Measurements from ENCODE around the gene CFAP20DC. TPM values are rescaled to one million over a fixed set of nuclear protein-coding genes. Genes with fewer than 3 reads are reported as not detected.

CFAP20DC gene
- total and polyA plus RNA-seq, 12 donors = 0.35 to 6.0 (median 2.0) TPM

DNA sequence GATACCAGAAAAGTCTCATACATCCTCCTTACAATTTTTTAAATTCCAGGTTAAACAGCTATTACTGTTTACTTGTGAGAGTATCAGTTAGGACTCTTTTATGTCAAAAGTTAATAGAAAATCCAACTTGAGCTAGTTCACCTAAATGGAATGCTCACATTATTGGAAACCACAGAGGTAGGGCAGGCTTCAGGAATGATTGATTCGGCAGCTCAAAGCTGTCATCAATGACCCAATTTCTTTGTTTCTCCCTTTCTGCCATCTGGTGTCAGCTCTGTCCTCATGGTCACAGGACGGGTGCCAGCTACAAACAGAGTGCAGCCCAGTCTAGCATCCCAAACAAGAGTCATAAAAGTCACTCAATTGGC is 32.2 kb downstream of the CFAP20DC start:
- DNase-seq = no peak
- WGBS, 4 donors = 65 to 83% (median 68%) methylated on average over 2 of the region's 2 CpGs
- H3K4me1 ChIP-seq (replicated peaks in 1 of 2) = no peaks in the 10 kb centered on the region

DNA sequence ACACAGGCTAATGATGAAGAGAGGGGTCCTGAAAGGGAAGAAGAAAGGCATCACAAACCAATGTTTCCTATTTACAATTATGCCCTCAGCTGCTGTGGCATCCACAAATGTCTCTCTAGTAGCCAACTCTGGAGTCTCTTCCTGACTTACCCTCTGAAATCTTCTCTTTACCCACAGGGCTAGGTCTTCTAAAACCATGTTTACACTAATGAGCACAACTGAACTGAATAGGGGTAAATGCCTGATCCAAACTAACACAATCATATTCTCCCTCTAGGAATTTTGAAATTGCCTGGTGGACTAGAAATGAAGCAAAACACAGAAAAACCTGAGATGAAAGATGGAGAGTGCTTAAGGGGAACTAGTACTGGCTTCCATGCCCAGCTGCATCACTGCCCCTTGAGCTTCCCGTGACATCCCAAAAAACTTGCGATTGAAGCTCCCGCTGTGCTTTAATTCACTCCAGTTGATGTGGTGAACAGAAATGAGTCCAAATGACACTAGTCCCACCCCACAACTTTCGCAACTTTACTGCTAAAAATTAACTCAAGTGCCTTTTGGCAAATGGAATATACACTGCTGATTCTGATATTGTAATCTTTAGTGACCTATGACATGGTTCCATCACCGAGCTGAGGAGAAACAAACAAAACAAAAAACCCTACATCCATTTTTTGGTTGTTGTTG is 32.8 kb downstream of the CFAP20DC start:
- no peak for DNase-seq
- 92 to 95% (median 93%) methylated on average over 5 of the region's 5 CpGs for WGBS, 4 donors
- TF ChIP-seq, protein P1, sequence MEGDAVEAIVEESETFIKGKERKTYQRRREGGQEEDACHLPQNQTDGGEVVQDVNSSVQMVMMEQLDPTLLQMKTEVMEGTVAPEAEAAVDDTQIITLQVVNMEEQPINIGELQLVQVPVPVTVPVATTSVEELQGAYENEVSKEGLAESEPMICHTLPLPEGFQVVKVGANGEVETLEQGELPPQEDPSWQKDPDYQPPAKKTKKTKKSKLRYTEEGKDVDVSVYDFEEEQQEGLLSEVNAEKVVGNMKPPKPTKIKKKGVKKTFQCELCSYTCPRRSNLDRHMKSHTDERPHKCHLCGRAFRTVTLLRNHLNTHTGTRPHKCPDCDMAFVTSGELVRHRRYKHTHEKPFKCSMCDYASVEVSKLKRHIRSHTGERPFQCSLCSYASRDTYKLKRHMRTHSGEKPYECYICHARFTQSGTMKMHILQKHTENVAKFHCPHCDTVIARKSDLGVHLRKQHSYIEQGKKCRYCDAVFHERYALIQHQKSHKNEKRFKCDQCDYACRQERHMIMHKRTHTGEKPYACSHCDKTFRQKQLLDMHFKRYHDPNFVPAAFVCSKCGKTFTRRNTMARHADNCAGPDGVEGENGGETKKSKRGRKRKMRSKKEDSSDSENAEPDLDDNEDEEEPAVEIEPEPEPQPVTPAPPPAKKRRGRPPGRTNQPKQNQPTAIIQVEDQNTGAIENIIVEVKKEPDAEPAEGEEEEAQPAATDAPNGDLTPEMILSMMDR (IDR thresholded peaks at IDR 0.05) = no peak
- no peak for TF ChIP-seq POLR2A (IDR thresholded peaks at IDR 0.05)
- Histone ChIP-seq H3K27me3 (no peaks in the 10 kb centered on the region), H3K9me3 (replicated peaks in 1 of 3) (no peaks in the 10 kb centered on the region), H3K4me3 (no peak overlapping the region), H3K27ac (no peak overlapping the region), H3K36me3 (replicated peaks in 1 of 2) (no peaks in the 10 kb centered on the region), H3K4me1 (replicated peaks in 1 of 2) (no peaks in the 10 kb centered on the region)
- intact Hi-C loops (cut with DNase I) = no loop called here

More for the DNA sequence above, 32.2 kb downstream of the CFAP20DC start:
- Histone ChIP-seq H3K27ac (no peak overlapping the region), H3K36me3 (replicated peaks in 1 of 2) (no peaks in the 10 kb centered on the region), H3K9me3 (replicated peaks in 1 of 3) (no peaks in the 10 kb centered on the region), H3K4me3 (no peak overlapping the region), H3K27me3 (no peaks in the 10 kb centered on the region)
- intact Hi-C loops (cut with DNase I) = no loop called here
- TF ChIP-seq, protein P1 (IDR thresholded peaks at IDR 0.05) = no peak
- TF ChIP-seq POLR2A (IDR thresholded peaks at IDR 0.05) = no peak

DNA sequence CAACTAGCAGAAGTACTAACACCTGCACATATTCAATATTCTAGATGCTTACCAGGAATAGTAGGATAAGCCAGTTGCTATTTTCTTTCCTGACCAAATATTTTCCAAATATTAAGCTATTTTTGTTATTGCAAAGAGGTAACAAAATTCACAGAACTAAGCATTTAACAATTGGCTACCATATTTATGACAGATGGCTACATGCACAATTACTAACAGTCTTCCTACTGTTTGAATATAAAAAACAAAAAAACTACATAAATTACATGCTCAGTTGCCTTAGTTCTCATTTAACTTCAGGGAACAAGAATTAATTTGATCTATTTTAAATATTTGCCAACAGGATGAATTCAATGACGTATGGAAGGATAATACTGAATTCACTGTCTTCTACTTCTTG is 36.2 kb downstream of the CFAP20DC start:
- intact Hi-C loops (cut with DNase I) = no loop called here
- Histone ChIP-seq H3K36me3 (replicated peaks in 1 of 2) (no peaks in the 10 kb centered on the region), H3K4me1 (replicated peaks in 1 of 2) (no peaks in the 10 kb centered on the region), H3K27me3 (no peaks in the 10 kb centered on the region), H3K4me3 (no peak overlapping the region), H3K27ac (no peak overlapping the region), H3K9me3 (replicated peaks in 1 of 3) (no peaks in the 10 kb centered on the region)
- DNase-seq = no peak
- WGBS, 4 donors = 74 to 87% (median 80%) methylated on average over 1 of the region's 1 CpG
- TF ChIP-seq, protein P1 (IDR thresholded peaks at IDR 0.05) = no peak
- no peak for TF ChIP-seq POLR2A (IDR thresholded peaks at IDR 0.05)

DNA sequence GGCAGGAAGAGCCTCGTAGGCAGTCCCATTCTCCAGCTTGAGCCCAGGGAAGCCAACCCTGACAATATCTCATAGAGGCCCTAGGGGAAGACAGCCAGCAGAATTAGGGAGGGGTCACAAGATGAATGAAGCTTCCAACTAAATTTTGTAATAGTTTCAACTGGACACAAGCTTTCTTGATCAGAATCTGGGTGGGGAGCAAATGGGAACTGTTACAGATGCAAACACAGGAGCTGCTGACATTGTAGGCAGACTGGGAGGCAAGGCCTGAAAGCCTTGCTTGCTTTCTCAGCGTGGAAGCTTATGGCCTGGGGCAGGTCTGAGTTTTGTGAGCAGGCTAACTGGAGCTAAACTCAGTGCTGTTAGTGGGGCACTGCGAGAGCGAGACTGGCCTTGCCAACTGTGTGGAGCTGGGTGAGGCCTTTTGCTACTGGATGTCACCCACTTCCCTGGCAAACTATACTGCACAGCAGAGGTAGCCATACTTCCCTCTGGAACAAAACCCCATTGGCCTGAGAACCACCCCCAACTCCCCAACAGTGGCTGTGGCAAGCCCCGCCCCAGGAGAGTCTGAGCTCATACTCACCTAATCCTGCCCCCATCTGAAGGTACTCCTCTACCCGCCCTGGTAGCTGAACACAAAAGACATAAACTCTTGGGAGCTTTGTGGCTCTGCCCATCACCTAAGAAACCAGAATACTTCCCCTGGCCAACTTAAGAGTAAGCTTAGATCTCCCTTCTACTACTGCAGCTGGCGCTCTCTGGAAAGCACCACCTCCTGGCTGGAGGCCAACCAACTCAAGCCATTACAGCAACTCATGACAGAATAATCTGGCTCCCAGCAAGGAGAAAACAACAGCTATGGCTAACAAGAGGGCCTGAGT is 42.9 kb downstream of the CFAP20DC start:
- no peak overlapping the region for H3K27ac ChIP-seq
- H3K4me1 ChIP-seq (replicated peaks in 1 of 2) = no peaks in the 10 kb centered on the region
- DNase-seq = peak in 6 of 7 donors; percentile 38 to 71 (median 54)
- no peaks in the 10 kb centered on the region for H3K36me3 ChIP-seq (replicated peaks in 1 of 2)
- WGBS, 4 donors = 86 to 91% (median 88%) methylated on average over 6 to 7 of the region's 7 CpGs
- TF ChIP-seq POLR2A (IDR thresholded peaks at IDR 0.05) = no peak
- TF ChIP-seq, protein P1 (IDR thresholded peaks at IDR 0.05) = no peak
- no peak overlapping the region for H3K4me3 ChIP-seq
- H3K27me3 ChIP-seq = no peaks in the 10 kb centered on the region
- H3K9me3 ChIP-seq (replicated peaks in 1 of 3) = no peaks in the 10 kb centered on the region
- intact Hi-C loops (cut with DNase I) = no loop called here
